Lower leg skin (tissue), 4 donors: ENCODE results near the gene QPCTL. TPM values are rescaled to one million over a fixed set of nuclear protein-coding genes. Genes with fewer than 3 reads are reported as not detected.

Experiments
- DNase-seq, 2 donors: peaks; one replicate each; pipeline ENCODE4 v3.0.0-alpha.2; 2019; ENCODE audit warnings: low spot score in 2 of 2
- H3K4me3 ChIP-seq: fragments of 200-600 bp; sonication (generic); 2 replicates; pipeline ENCODE4 v1.5.1; 2017; ENCODE audit warnings: mild to moderate bottlenecking, low read depth; ENCODE audit not compliant: poor library complexity, severe bottlenecking
- POLR2A ChIP-seq, 2 donors: fragments of 450-650 bp; IDR thresholded peaks; one replicate each; pipeline ENCODE4 v1.6.1; 2016 to 2017; ENCODE audit warnings: antibody characterized with exemption in 2 of 2, mild to moderate bottlenecking in 1 of 2, moderate library complexity in 1 of 2
- WGBS, 2 donors: methylation state at CpG; one replicate each; pipeline ENCODE4 v1.1.5; 2018; 5-methylcytosine and 5-hydroxymethylcytosine counted together
- intact Hi-C: fragments of 100-400 bp; cut with DNase I; formaldehyde crosslinking; loops from one replicate; pipeline ENCODE4 v1.15.0; 2023; ENCODE audit warnings: low total_unique reads
- total RNA-seq, 4 donors: library from RNA; depleted of rRNA; stranded (reverse); fragments of >200 nt; gene quantifications; one replicate each; pipeline ENCODE4 v1.1.0, GENCODE V29; 2016
- TF ChIP-seq, protein P1 (sequence below), 3 donors: fragments of 450-650 bp; IDR thresholded peaks; one replicate each; pipeline ENCODE4 v1.5.1; 2016; ENCODE audit warnings: antibody characterized with exemption in 3 of 3, mild to moderate bottlenecking in 3 of 3, moderate library complexity in 2 of 3

The QPCTL gene
- total RNA-seq, 4 donors from 2014 or later, result 3.4 to 8.7 (median 6.8) TPM

DNA sequence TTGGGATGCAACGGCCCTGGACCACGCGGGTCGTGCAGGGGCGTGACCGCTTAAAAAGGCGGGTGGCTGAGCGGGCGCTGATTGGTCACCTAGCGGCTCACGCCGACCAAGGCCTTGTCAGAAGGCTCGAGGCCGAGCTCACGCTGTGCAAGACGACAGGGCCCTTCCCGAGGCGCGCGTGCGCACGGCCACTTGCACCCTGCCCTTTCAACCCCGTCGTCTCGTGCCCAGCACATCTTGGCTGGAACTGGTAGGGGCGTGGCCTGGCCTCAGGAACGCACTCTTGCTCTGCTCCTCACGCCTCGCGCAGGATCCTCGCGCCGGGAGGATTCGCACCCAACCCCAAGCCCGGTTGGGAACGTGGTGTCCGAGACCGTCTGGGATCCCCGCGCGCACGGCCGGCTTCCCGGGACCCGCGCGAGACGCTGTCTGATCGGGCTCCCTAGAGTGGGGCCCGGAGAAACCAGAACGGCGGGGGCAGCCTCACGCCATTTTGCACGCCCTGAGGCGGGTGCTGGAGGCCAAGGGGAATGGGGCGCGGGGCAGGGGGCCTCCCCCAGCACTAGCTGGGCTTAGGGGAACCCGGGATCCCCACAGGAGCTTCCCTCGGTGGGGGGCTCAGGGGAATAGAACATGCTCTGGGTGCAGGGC is 40.8 kb downstream of the QPCTL start, which contains the start of gene MEIOSIN:
TSS of gene MEIOSIN (plus strand) at position 280 of the 651 bp plus-strand sequence. CDS start 1,938 bp downstream, outside the sequence.
- 92% methylated on average over 44 to 59 of the region's 59 CpGs for WGBS, 2 donors
- no peak for DNase-seq
- TF ChIP-seq POLR2A (IDR thresholded peaks at IDR 0.05), result no peak
- TF ChIP-seq, protein P1, sequence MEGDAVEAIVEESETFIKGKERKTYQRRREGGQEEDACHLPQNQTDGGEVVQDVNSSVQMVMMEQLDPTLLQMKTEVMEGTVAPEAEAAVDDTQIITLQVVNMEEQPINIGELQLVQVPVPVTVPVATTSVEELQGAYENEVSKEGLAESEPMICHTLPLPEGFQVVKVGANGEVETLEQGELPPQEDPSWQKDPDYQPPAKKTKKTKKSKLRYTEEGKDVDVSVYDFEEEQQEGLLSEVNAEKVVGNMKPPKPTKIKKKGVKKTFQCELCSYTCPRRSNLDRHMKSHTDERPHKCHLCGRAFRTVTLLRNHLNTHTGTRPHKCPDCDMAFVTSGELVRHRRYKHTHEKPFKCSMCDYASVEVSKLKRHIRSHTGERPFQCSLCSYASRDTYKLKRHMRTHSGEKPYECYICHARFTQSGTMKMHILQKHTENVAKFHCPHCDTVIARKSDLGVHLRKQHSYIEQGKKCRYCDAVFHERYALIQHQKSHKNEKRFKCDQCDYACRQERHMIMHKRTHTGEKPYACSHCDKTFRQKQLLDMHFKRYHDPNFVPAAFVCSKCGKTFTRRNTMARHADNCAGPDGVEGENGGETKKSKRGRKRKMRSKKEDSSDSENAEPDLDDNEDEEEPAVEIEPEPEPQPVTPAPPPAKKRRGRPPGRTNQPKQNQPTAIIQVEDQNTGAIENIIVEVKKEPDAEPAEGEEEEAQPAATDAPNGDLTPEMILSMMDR (IDR thresholded peaks at IDR 0.05), result no peak
- H3K4me3 ChIP-seq, result no peak within 1 kb of the TSS
- intact Hi-C loops, result no loop called here

DNA sequence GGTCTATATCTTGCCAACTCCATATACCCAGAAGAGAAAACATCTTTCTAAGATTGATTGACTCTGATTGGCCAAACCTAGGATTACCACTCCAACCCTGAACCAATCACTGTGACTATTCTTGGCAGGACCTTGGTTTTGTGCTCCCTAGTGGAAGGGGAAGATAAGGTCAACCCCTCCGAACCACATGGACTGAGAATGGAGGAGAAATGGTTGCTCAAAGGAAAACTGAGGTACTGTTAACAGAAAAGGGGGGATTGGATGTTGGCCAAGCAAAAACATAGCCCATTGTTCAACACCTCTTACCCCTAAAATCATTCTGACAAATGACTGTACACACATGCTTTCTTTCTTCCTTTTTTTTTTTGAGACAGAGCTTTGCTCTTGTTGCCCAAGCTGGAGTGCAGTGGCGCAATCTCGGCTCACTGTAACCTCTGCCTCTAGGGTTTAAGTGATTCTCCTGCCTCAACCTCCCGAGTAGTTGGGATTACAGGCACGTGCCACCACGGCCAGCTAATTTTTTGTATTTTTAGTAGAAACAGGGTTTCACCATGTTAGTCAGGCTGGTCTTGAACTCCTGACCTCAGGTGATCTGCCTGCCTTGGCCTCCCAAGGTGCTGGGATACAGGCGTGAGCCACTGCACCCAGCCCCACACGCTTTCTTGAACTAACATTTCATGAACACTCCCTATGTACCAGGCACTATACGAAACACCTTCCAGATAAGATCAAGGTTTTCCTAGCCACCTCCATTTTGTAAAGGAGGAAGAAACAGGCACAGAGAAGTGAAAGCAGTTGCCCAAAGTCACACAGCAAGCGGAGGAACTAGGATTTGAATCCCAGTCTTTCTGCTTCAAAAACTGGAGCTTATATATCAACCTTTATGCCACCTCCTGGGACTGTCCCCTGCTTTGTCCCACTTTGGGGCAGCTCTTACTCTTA is 47.3 kb downstream of the QPCTL start:
- no peak for DNase-seq
- no peak overlapping the region for H3K4me3 ChIP-seq
- WGBS, 2 donors, result 86 to 89% methylated on average over 10 of the region's 10 CpGs
- no peak for TF ChIP-seq POLR2A (IDR thresholded peaks at IDR 0.05)
- TF ChIP-seq, protein P1 (IDR thresholded peaks at IDR 0.05), result no peak
- intact Hi-C loops, result no loop called here

DNA sequence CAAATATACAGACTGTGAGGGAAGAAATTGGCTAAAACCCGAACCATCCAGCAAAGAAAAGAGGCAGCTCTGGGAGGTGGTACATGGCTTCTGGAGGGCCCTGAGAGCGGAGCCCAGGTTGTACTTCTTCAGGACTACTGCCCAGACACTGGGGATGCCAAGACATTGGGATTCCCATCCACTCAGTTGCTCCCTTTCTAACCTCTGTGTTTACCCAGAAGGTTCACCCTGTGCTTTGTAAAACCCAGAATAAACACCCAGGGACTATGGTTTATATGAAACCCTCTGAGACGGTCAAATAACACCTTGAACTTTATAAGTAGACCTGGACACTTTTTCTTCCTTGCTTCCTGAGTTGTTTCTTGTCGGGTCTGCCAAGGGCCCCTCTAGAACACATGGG is 50.5 kb downstream of the QPCTL start:
- no peak for DNase-seq
- H3K4me3 ChIP-seq, result no peak overlapping the region
- WGBS, 2 donors, result 72 to 78% methylated on average over 4 of the region's 4 CpGs
- intact Hi-C loops, result no loop called here
- TF ChIP-seq, protein P1 (IDR thresholded peaks at IDR 0.05), result no peak
- no peak for TF ChIP-seq POLR2A (IDR thresholded peaks at IDR 0.05)

DNA sequence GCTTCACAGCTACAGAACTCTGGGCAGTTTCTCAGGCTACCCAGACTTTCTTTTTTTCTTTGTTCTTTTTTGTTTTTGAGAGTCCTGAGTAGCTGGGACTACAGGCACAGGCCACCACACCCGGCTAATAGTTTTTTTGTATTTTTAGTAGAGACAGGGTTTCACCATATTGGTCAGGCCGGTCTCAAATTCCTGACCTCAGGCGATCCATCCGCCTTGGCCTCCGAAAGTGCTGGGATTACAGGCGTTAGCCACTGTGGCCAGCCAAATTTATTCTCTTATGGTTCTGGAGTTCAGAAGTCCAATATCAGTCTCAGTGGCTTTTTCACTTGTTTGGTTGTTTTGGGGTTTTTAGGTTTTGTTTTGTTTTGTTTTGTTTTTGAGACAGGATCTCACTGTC is 53.1 kb downstream of the QPCTL start:
- no peak for DNase-seq
- intact Hi-C loops, result no loop called here
- 81 to 86% methylated on average over 6 of the region's 6 CpGs for WGBS, 2 donors

GRCh38 chr19:45746866-45747265 is 54.4 kb downstream of the QPCTL start:
- intact Hi-C loops, result no loop called here
- no peak for DNase-seq
- 62 to 79% methylated on average over 5 of the region's 5 CpGs for WGBS, 2 donors
- TF ChIP-seq, protein P1 (IDR thresholded peaks at IDR 0.05), result no peak
- TF ChIP-seq POLR2A (IDR thresholded peaks at IDR 0.05), result no peak
- no peak overlapping the region for H3K4me3 ChIP-seq

More for the DNA sequence above, 53.1 kb downstream of the QPCTL start:
- H3K4me3 ChIP-seq, result no peak overlapping the region
- TF ChIP-seq, protein P1 (IDR thresholded peaks at IDR 0.05), result no peak
- TF ChIP-seq POLR2A (IDR thresholded peaks at IDR 0.05), result no peak
